SK-N-SH (cell line): ENCODE data around the gene NR3C1. TPM values are rescaled to one million over a fixed set of nuclear protein-coding genes. Genes with fewer than 3 reads are reported as not detected.

ENCODE experiments used
- CTCF ChIA-PET: fragments of 300-600, 350-600 bp; formaldehyde crosslinking; extraction: SDS; loops from one replicate; lab custom pipeline; 2021; lab: Yijun Ruan, JAX
- POLR2A ChIA-PET: fragments of 350-600 bp; sonication (Branson Sonifier 250); formaldehyde crosslinking; extraction: SDS; loops from one replicate; lab custom pipeline; 2020; ENCODE audit warnings: antibody characterized with exemption, inconsistent platforms; lab: Yijun Ruan, JAX
- DNase-seq: peaks from one replicate; pipeline ENCODE4 v3.0.0; 2012
- H2AFZ ChIP-seq: fragments of 200-600 bp; sonication (generic); 2 replicates; pipeline ENCODE4 v1.8.1; 2016; ENCODE audit warnings: antibody characterized with exemption, mild to moderate bottlenecking, low read depth
- H3F3A ChIP-seq: fragments of 200-600 bp; sonication (generic); replicated peaks from 2 replicates; pipeline ENCODE3; 2016; ENCODE audit warnings: antibody characterized with exemption, mild to moderate bottlenecking; ENCODE audit not compliant: insufficient read depth
- H3K27ac ChIP-seq, 2 experiments: fragments of 200-500 bp in 1 of 2; fragments of 200-600 bp in 1 of 2; sonication (Bioruptor generic) in 1 of 2; sonication (generic), shearing (Covaris generic) in 1 of 2; 2 replicates each; pipeline versions ENCODE4 v1.5.1 to v1.6.1; 2014 to 2016; ENCODE audit warnings: low read depth in 2 of 2, inconsistent platforms in 1 of 2, low read length in 1 of 2, mild to moderate bottlenecking in 1 of 2, mixed read lengths in 1 of 2
- H3K27me3 ChIP-seq: fragments of 200-600 bp; sonication (generic), shearing (Covaris generic); 2 replicates; pipeline ENCODE4 v1.6.1; 2016; ENCODE audit warnings: mixed run types; ENCODE audit not compliant: insufficient read depth
- H3K36me3 ChIP-seq, 2 experiments: fragments of 200-500 bp in 1 of 2; fragments of 200-600 bp in 1 of 2; sonication (Bioruptor generic) in 1 of 2; sonication (generic) in 1 of 2; replicated peaks in 1 of 2; 2 replicates each; pipeline versions ENCODE3 to v1.5.1; 2014 to 2016; ENCODE audit warnings: low read length in 1 of 2, mild to moderate bottlenecking in 1 of 2; ENCODE audit not compliant: insufficient read depth in 2 of 2, control insufficient read depth in 1 of 2
- H3K4me1 ChIP-seq, 2 experiments: fragments of 200-500 bp in 1 of 2; fragments of 200-600 bp in 1 of 2; sonication (Bioruptor generic) in 1 of 2; sonication (generic), shearing (Covaris generic) in 1 of 2; 2 replicates each; pipeline versions ENCODE4 v1.5.1 to v1.6.1; 2014 to 2016; ENCODE audit warnings: low read depth in 1 of 2, low read length in 1 of 2, mixed run types in 1 of 2; ENCODE audit not compliant: insufficient read depth in 2 of 2, control insufficient read depth in 1 of 2
- H3K4me2 ChIP-seq: fragments of 200-600 bp; sonication (generic), shearing (Covaris generic); 2 replicates; pipeline ENCODE4 v1.6.1; 2017; ENCODE audit warnings: mixed run types
- H3K4me3 ChIP-seq, 2 experiments: fragments of 200-500 bp in 1 of 2; fragments of 200-600 bp in 1 of 2; sonication (Bioruptor generic) in 1 of 2; sonication (generic), shearing (Covaris generic) in 1 of 2; 2 replicates each; pipeline versions ENCODE4 v1.5.1 to v1.8.1; 2014 to 2016; ENCODE audit warnings: low read depth in 2 of 2, inconsistent platforms in 1 of 2, low read length in 1 of 2, mild to moderate bottlenecking in 1 of 2, mixed read lengths in 1 of 2, moderate library complexity in 1 of 2
- H3K79me2 ChIP-seq: fragments of 200-600 bp; sonication (generic); 2 replicates; pipeline ENCODE4 v1.8.1; 2017; ENCODE audit warnings: mild to moderate bottlenecking; ENCODE audit not compliant: insufficient read depth
- H3K9ac ChIP-seq: fragments of 200-600 bp; sonication (generic); 2 replicates; pipeline ENCODE4 v1.6.1; 2017; ENCODE audit warnings: mixed run types
- H3K9me2 ChIP-seq: fragments of 200-600 bp; sonication (generic); 2 replicates; pipeline ENCODE4 v1.6.1; 2017; ENCODE audit warnings: mixed run types
- H3K9me3 ChIP-seq: fragments of 200-600 bp; sonication (generic); 2 replicates; pipeline ENCODE4 v1.6.1; 2017; ENCODE audit warnings: mixed run types, mild to moderate bottlenecking, moderate library complexity
- H4K20me1 ChIP-seq: fragments of 200-600 bp; sonication (generic); 2 replicates; pipeline ENCODE4 v1.6.1; 2017; ENCODE audit warnings: mild to moderate bottlenecking, mixed run types; ENCODE audit not compliant: insufficient read depth
- CHD2 ChIP-seq: fragments of 150-350 bp; IDR thresholded peaks from 2 replicates; pipeline ENCODE4 v1.6.1; 2018; ENCODE audit warnings: low read length; ENCODE audit not compliant: partially characterized antibody
- EZH2phosphoT487 ChIP-seq: fragments of 200-600 bp; sonication (generic); IDR thresholded peaks from 2 replicates; pipeline ENCODE4 v1.6.1; 2017; ENCODE audit warnings: low read depth, mixed run types, mild to moderate bottlenecking, antibody characterized with exemption, moderate library complexity, borderline replicate concordance
- FOXJ3 ChIP-seq: sonication (generic); formaldehyde crosslinking; IDR thresholded peaks from 2 replicates; pipeline ENCODE4 v1.5.1; 2020; ENCODE audit warnings: mild to moderate bottlenecking, missing genetic modification reagents
- FOXM1 ChIP-seq: IDR thresholded peaks from 2 replicates; pipeline ENCODE4 v1.4.0; 2012; ENCODE audit warnings: low read depth, mild to moderate bottlenecking
- GABPA ChIP-seq: IDR thresholded peaks from 2 replicates; pipeline ENCODE4 v1.4.0; 2012; ENCODE audit warnings: low read depth, mild to moderate bottlenecking
- GATA2 ChIP-seq: sonication (generic); formaldehyde crosslinking; IDR thresholded peaks from 2 replicates; pipeline ENCODE4 v1.5.0; 2020; ENCODE audit warnings: mild to moderate bottlenecking, missing genetic modification reagents
- JUND ChIP-seq: IDR thresholded peaks from 2 replicates; pipeline ENCODE4 v1.4.0; 2012
- MEF2A ChIP-seq: IDR thresholded peaks from 2 replicates; pipeline ENCODE4 v1.4.0; 2012; ENCODE audit warnings: low read depth, borderline replicate concordance
- MXI1 ChIP-seq: IDR thresholded peaks from 2 replicates; pipeline ENCODE4 v1.6.1; 2012; ENCODE audit warnings: mild to moderate bottlenecking, low read depth, low read length, improper control_type of control experiment
- NRF1 ChIP-seq: IDR thresholded peaks from 2 replicates; pipeline ENCODE4 v1.6.1; 2012; ENCODE audit warnings: low read depth, mild to moderate bottlenecking, low read length
- POLR2AphosphoS5 ChIP-seq: IDR thresholded peaks from 2 replicates; pipeline ENCODE4 v1.6.1; 2012; ENCODE audit warnings: low read depth, low read length
- RAD21 ChIP-seq: IDR thresholded peaks from 2 replicates; pipeline ENCODE4 v1.6.1; 2012; ENCODE audit warnings: mild to moderate bottlenecking, low read length
- RFX5 ChIP-seq: IDR thresholded peaks from 2 replicates; pipeline ENCODE4 v1.6.1; 2012; ENCODE audit warnings: mild to moderate bottlenecking, improper control_type of control experiment, low read length
- RXRA ChIP-seq: IDR thresholded peaks from 2 replicates; pipeline ENCODE4 v1.4.0; 2012; ENCODE audit warnings: low read depth, mild to moderate bottlenecking, borderline replicate concordance
- TAF1 ChIP-seq: IDR thresholded peaks from 2 replicates; pipeline ENCODE4 v1.6.1; 2012; ENCODE audit warnings: low read depth, mild to moderate bottlenecking, low read length, moderate library complexity, borderline replicate concordance
- TEAD4 ChIP-seq: IDR thresholded peaks from 2 replicates; pipeline ENCODE4 v1.4.0; 2012; ENCODE audit warnings: mild to moderate bottlenecking, borderline replicate concordance; ENCODE audit not compliant: insufficient read depth
- WGBS: methylation state at CpG from one replicate; pipeline ENCODE4 v1.1.6; 2017; ENCODE audit warnings: low lambda C conversion rate; 5-methylcytosine and 5-hydroxymethylcytosine counted together
- polyA plus RNA-seq, 3 experiments: library from polyadenylated mRNA; depleted of rRNA; stranded (reverse); fragments of >200 nt; gene quantifications; 2 replicates each; pipeline ENCODE4 v1.2.3, GENCODE V29; 2012
- TF ChIP-seq, protein P1 (sequence below): IDR thresholded peaks from 2 replicates; pipeline ENCODE4 v1.4.0; 2012; ENCODE audit warnings: low read depth, borderline replicate concordance
- TF ChIP-seq, protein P2 (sequence below): fragments of 150-350 bp; IDR thresholded peaks from 2 replicates; pipeline ENCODE4 v1.6.1; 2017; ENCODE audit warnings: antibody characterized with exemption, low read length, low read depth, borderline replicate concordance
- TF ChIP-seq, protein P3 (sequence below): fragments of 200-600 bp; sonication (generic); IDR thresholded peaks from 2 replicates; pipeline ENCODE4 v1.6.1; 2017; ENCODE audit warnings: antibody characterized with exemption, mild to moderate bottlenecking, moderate library complexity
- TF ChIP-seq, protein P4 (sequence below): IDR thresholded peaks from 2 replicates; pipeline ENCODE4; 2012

Gene NR3C1
- polyA plus RNA-seq, 1 of the 3 experiments (the other 2 are of a cell fraction) = 7.1 TPM

DNA sequence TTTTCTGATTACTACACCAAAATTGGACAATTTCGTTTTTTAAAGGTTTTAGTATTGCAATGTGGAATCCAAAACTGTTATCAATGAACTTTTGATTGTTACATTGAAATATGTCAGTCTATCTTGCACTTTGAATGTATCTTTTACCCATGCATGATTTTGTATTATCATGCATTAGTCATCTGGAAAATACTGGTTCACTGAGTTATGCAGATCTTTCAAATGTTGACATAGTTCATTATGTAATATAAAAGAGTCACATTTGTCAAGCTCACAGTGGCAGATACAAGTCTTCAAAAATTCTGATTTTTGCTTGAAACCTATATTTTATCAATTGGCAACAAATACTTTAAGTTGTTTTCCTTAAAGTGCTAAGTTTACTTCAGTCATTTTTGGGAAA is 85.2 kb downstream of the NR3C1 start:
- H3K36me3 ChIP-seq = peaks cover 2 to 14% of the 10 kb centered on the region in 2 experiments
- ChIA-PET CTCF (no interaction called here), POLR2A (no interaction called here)
- WGBS = 92% methylated on average over 1 of the region's 1 CpG
- no peak overlapping the region for H2AFZ ChIP-seq
- no peaks in the 10 kb centered on the region for H3K9me2 ChIP-seq
- H3F3A ChIP-seq = peaks cover 24% of the 10 kb centered on the region
- no peak for DNase-seq
- H3K9ac ChIP-seq = no peak overlapping the region
- H3K4me1 ChIP-seq = peaks cover 22 to 23% of the 10 kb centered on the region in 2 experiments
- peaks cover 81% of the 10 kb centered on the region for H3K79me2 ChIP-seq
- no peak for TF ChIP-seq GABPA
- no peak for TF ChIP-seq NRF1
- TF ChIP-seq EZH2phosphoT487 = no peak
- no peak for TF ChIP-seq CHD2
- no peak for TF ChIP-seq TAF1
- TF ChIP-seq RFX5 = no peak
- TF ChIP-seq GATA2 (CRISPR knock-in tag) = no peak
- TF ChIP-seq JUND = no peak
- no peak for TF ChIP-seq MXI1
- TF ChIP-seq RXRA = no peak
- no peak for TF ChIP-seq POLR2AphosphoS5
- TF ChIP-seq, protein P1, sequence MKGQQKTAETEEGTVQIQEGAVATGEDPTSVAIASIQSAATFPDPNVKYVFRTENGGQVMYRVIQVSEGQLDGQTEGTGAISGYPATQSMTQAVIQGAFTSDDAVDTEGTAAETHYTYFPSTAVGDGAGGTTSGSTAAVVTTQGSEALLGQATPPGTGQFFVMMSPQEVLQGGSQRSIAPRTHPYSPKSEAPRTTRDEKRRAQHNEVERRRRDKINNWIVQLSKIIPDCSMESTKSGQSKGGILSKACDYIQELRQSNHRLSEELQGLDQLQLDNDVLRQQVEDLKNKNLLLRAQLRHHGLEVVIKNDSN = no peak
- TF ChIP-seq FOXJ3 (CRISPR knock-in tag) = no peak
- TF ChIP-seq MEF2A = no peak
- TF ChIP-seq, protein P2, sequence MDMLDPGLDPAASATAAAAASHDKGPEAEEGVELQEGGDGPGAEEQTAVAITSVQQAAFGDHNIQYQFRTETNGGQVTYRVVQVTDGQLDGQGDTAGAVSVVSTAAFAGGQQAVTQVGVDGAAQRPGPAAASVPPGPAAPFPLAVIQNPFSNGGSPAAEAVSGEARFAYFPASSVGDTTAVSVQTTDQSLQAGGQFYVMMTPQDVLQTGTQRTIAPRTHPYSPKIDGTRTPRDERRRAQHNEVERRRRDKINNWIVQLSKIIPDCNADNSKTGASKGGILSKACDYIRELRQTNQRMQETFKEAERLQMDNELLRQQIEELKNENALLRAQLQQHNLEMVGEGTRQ = no peak
- no peak for TF ChIP-seq TEAD4
- no peak for TF ChIP-seq FOXM1
- TF ChIP-seq, protein P3, sequence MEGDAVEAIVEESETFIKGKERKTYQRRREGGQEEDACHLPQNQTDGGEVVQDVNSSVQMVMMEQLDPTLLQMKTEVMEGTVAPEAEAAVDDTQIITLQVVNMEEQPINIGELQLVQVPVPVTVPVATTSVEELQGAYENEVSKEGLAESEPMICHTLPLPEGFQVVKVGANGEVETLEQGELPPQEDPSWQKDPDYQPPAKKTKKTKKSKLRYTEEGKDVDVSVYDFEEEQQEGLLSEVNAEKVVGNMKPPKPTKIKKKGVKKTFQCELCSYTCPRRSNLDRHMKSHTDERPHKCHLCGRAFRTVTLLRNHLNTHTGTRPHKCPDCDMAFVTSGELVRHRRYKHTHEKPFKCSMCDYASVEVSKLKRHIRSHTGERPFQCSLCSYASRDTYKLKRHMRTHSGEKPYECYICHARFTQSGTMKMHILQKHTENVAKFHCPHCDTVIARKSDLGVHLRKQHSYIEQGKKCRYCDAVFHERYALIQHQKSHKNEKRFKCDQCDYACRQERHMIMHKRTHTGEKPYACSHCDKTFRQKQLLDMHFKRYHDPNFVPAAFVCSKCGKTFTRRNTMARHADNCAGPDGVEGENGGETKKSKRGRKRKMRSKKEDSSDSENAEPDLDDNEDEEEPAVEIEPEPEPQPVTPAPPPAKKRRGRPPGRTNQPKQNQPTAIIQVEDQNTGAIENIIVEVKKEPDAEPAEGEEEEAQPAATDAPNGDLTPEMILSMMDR = no peak
- TF ChIP-seq, protein P4, sequence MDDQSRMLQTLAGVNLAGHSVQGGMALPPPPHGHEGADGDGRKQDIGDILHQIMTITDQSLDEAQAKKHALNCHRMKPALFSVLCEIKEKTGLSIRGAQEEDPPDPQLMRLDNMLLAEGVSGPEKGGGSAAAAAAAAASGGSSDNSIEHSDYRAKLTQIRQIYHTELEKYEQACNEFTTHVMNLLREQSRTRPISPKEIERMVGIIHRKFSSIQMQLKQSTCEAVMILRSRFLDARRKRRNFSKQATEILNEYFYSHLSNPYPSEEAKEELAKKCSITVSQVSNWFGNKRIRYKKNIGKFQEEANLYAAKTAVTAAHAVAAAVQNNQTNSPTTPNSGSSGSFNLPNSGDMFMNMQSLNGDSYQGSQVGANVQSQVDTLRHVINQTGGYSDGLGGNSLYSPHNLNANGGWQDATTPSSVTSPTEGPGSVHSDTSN = no peak
- TF ChIP-seq RAD21 = no peak
- H3K27ac ChIP-seq = peak overlapping the region in 1 of 2 experiments; percentile 91; a peak in 2 of 4 replicates
- H3K4me3 ChIP-seq = no peak overlapping the region
- no peaks in the 10 kb centered on the region for H3K27me3 ChIP-seq
- H3K9me3 ChIP-seq = no peaks in the 10 kb centered on the region
- H3K4me2 ChIP-seq = no peak overlapping the region
- H4K20me1 ChIP-seq = peaks cover 14% of the 10 kb centered on the region; the same call in 1 of the 2 replicates
